GM18526 (cell line): ENCODE results near the gene CCT8.

Source experiments
- POLR2A ChIP-seq: IDR thresholded peaks from 3 replicates; pipeline ENCODE4 v1.6.1; 2011; ENCODE audit not compliant: insufficient read length; ENCODE audit errors: extremely low read depth

CCT8 gene

GRCh38 chr21:29083306-29083705 is 9.9 kb upstream of the CCT8 start:
- TF ChIP-seq POLR2A = no peak

GRCh38 chr21:29082046-29082815 is 8.8 kb upstream of the CCT8 start:
- TF ChIP-seq POLR2A = no peak

- TF ChIP-seq POLR2A = no peak
Measured at GRCh38 chr21:29080454-29080941, 7.0 kb upstream of the CCT8 start.

GRCh38 chr21:29078869-29079767 is 5.7 kb upstream of the CCT8 start:
- TF ChIP-seq POLR2A = no peak

- TF ChIP-seq POLR2A = no peak
Measured at GRCh38 chr21:29077651-29078090, 4.2 kb upstream of the CCT8 start.

GRCh38 chr21:29075706-29076466 is 2.4 kb upstream of the CCT8 start:
- TF ChIP-seq POLR2A = no peak

- no peak for TF ChIP-seq POLR2A
Measured at GRCh38 chr21:29074783-29075182, 1.3 kb upstream of the CCT8 start.

- TF ChIP-seq POLR2A = no peak
Measured at GRCh38 chr21:29074007-29074376, 544 bp upstream of the CCT8 start.

- TF ChIP-seq POLR2A = no peak
Measured at GRCh38 chr21:29072873-29073221, 601 bp downstream of the CCT8 start.

GRCh38 chr21:29064850-29065481 is 8.5 kb downstream of the CCT8 start:
- TF ChIP-seq POLR2A = no peak

GRCh38 chr21:29056538-29057050 is 16.9 kb downstream of the CCT8 start:
- TF ChIP-seq POLR2A = no peak

GRCh38 chr21:29056005-29056404 is 17.4 kb downstream of the CCT8 start:
- no peak for TF ChIP-seq POLR2A

- no peak for TF ChIP-seq POLR2A
Measured at GRCh38 chr21:29055080-29055479, 18.4 kb downstream of the CCT8 start.

GRCh38 chr21:29053656-29054055 is 19.8 kb downstream of the CCT8 start:
- no peak for TF ChIP-seq POLR2A
